Vagina (tissue), 2 donors: ENCODE results near the gene SOHLH1. TPM values are rescaled to one million over a fixed set of nuclear protein-coding genes. Genes with fewer than 3 reads are reported as not detected.

Source experiments
- DNase-seq, 2 donors: peaks; one replicate each; pipeline ENCODE4 v3.0.0-alpha.2; 2017; ENCODE audit errors: extremely low spot score in 2 of 2
- H3K27ac ChIP-seq: fragments of 200-600 bp; sonication (generic); one replicate; pipeline ENCODE4 v1.5.1; 2019
- H3K27me3 ChIP-seq: fragments of 200-600 bp; sonication (generic); one replicate; pipeline ENCODE4 v1.5.1; 2019
- H3K36me3 ChIP-seq, 2 donors: fragments of 200-600 bp; sonication (generic); one replicate each; pipeline ENCODE4 v1.5.1; 2017 to 2019
- H3K4me1 ChIP-seq: fragments of 200-600 bp; sonication (generic); one replicate; pipeline ENCODE4 v1.5.1; 2019
- H3K4me3 ChIP-seq, 2 donors: fragments of 200-600 bp; sonication (generic); 1 replicate in 1 of 2; 2 replicates in 1 of 2; pipeline ENCODE4 v1.5.1; 2016 to 2019
- H3K9me3 ChIP-seq: fragments of 200-600 bp; sonication (generic); one replicate; pipeline ENCODE4 v1.5.1; 2019
- POLR2A ChIP-seq, 2 donors: fragments of 450-650 bp; IDR thresholded peaks; one replicate each; pipeline ENCODE4 v1.6.1; 2017; ENCODE audit warnings: antibody characterized with exemption in 2 of 2, mild to moderate bottlenecking in 2 of 2, moderate library complexity in 2 of 2
- POLR2AphosphoS5 ChIP-seq, 2 donors: sonication (generic); formaldehyde crosslinking; IDR thresholded peaks; one replicate each; pipeline ENCODE4 v1.9.0; 2017; ENCODE audit warnings: antibody characterized with exemption in 2 of 2, mild to moderate bottlenecking in 2 of 2, low read depth in 1 of 2; ENCODE audit not compliant: insufficient read depth in 1 of 2
- intact Hi-C: fragments of 100-400 bp; cut with DNase I; formaldehyde crosslinking; loops from one replicate; pipeline ENCODE4 v1.15.1; 2023
- total RNA-seq: library from RNA; depleted of rRNA; stranded (reverse); fragments of >200 nt; gene quantifications from one replicate; pipeline ENCODE4 v1.2.3, GENCODE V29; 2016
- TF ChIP-seq, protein P1 (sequence below), 3 experiments: fragments of 450-650 bp in 2 of 3; fragments of 200-600 bp in 1 of 3; sonication (generic) in 1 of 3; IDR thresholded peaks; one replicate each; pipeline ENCODE4 v1.5.1; 2017 to 2019; ENCODE audit warnings: antibody characterized with exemption in 3 of 3, mild to moderate bottlenecking in 2 of 3, moderate library complexity in 2 of 3

Gene SOHLH1
- total RNA-seq, 1 donor from 2014 or later = not detected

DNA sequence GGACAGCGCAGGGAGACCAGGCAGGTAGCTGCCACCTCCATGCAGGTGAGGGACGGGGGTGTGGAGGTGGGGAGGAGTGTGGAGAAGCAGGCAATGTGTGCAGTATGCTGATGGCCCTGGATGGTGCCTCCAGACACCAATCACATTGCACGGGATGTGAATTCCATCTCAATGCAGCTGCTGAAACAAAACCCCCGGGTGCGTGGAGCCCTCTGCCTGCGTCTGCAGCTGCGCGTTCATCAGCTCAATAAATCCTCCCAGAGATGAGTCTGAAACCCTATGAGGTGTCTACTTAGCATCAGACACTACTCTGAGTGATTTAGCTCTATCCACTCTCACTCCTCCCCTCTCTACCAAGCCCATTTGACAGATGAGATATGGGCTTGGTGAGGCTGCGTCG lies 10.3 kb downstream of the SOHLH1 start:
- no peak overlapping the region for H3K27ac ChIP-seq
- no peak overlapping the region for H3K4me3 ChIP-seq
- DNase-seq = no peak
- TF ChIP-seq POLR2A (IDR thresholded peaks at IDR 0.05) = no peak
- TF ChIP-seq, protein P1, sequence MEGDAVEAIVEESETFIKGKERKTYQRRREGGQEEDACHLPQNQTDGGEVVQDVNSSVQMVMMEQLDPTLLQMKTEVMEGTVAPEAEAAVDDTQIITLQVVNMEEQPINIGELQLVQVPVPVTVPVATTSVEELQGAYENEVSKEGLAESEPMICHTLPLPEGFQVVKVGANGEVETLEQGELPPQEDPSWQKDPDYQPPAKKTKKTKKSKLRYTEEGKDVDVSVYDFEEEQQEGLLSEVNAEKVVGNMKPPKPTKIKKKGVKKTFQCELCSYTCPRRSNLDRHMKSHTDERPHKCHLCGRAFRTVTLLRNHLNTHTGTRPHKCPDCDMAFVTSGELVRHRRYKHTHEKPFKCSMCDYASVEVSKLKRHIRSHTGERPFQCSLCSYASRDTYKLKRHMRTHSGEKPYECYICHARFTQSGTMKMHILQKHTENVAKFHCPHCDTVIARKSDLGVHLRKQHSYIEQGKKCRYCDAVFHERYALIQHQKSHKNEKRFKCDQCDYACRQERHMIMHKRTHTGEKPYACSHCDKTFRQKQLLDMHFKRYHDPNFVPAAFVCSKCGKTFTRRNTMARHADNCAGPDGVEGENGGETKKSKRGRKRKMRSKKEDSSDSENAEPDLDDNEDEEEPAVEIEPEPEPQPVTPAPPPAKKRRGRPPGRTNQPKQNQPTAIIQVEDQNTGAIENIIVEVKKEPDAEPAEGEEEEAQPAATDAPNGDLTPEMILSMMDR (IDR thresholded peaks at IDR 0.05) = no peak
- no peak for TF ChIP-seq POLR2AphosphoS5 (IDR thresholded peaks at IDR 0.05; ENCODE audit: insufficient read depth in 1 of 2, low read depth in 1 of 2)
- no peaks in the 10 kb centered on the region for H3K4me1 ChIP-seq
- H3K27me3 ChIP-seq = no peaks in the 10 kb centered on the region
- H3K36me3 ChIP-seq = no peaks in the 10 kb centered on the region
- intact Hi-C loops = no loop called here
- H3K9me3 ChIP-seq = no peaks in the 10 kb centered on the region

DNA sequence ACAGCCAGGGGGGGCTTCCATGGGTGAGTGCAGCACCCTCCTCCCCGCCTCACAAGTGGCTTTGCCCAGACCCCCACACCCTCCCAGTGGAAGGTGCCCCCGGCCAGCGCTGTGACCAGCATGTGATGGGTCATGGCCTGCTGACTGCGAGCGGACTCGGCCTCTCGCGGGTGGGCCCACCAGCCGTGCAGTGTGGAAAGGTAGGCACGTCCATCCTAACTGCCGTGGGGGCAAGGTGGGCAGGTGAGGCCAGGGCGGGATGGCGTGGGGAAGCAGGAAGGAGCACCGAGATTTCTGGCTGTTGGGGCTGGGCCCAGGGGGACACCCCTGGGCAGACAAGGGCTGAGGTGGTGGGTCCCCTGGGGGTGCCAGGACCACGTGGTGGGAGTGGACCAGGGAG lies 12.1 kb downstream of the SOHLH1 start:
- Histone ChIP-seq H3K27ac (no peak overlapping the region), H3K36me3 (no peaks in the 10 kb centered on the region), H3K9me3 (no peaks in the 10 kb centered on the region), H3K27me3 (no peaks in the 10 kb centered on the region), H3K4me1 (no peaks in the 10 kb centered on the region), H3K4me3 (no peak overlapping the region)
- intact Hi-C loops = no loop called here
- TF ChIP-seq POLR2AphosphoS5 (IDR thresholded peaks at IDR 0.05; ENCODE audit: insufficient read depth in 1 of 2, low read depth in 1 of 2) (no peak), POLR2A (IDR thresholded peaks at IDR 0.05) (no peak)
- no peak for DNase-seq

DNA sequence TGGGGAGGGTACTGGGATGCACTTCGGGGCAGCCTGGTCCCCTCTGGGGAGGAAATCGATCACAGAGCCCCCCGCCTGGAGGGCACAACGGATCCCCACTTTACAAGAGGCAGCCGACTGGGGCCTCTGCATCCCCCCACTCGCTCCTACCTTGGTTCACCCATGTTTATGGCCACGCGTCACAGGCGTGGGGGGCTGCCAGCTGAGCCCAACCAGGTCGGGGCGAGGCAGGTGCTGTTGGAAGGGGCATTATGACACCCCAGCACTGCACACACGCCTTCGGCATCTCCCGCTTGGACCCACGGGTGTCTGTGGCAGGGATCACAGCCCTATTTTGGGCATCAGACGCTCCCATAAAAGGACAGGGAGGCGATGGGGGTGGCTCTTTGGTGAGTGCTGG lies 14.6 kb downstream of the SOHLH1 start:
- no peak overlapping the region for H3K27ac ChIP-seq
- no peaks in the 10 kb centered on the region for H3K9me3 ChIP-seq
- intact Hi-C loops = no loop called here
- no peaks in the 10 kb centered on the region for H3K4me1 ChIP-seq
- TF ChIP-seq, protein P1 (IDR thresholded peaks at IDR 0.05) = no peak
- TF ChIP-seq POLR2AphosphoS5 (IDR thresholded peaks at IDR 0.05; ENCODE audit: insufficient read depth in 1 of 2, low read depth in 1 of 2) (no peak), POLR2A (IDR thresholded peaks at IDR 0.05) (no peak)
- no peak for DNase-seq
- H3K27me3 ChIP-seq = no peaks in the 10 kb centered on the region
- no peaks in the 10 kb centered on the region for H3K36me3 ChIP-seq
- H3K4me3 ChIP-seq = no peak overlapping the region

DNA sequence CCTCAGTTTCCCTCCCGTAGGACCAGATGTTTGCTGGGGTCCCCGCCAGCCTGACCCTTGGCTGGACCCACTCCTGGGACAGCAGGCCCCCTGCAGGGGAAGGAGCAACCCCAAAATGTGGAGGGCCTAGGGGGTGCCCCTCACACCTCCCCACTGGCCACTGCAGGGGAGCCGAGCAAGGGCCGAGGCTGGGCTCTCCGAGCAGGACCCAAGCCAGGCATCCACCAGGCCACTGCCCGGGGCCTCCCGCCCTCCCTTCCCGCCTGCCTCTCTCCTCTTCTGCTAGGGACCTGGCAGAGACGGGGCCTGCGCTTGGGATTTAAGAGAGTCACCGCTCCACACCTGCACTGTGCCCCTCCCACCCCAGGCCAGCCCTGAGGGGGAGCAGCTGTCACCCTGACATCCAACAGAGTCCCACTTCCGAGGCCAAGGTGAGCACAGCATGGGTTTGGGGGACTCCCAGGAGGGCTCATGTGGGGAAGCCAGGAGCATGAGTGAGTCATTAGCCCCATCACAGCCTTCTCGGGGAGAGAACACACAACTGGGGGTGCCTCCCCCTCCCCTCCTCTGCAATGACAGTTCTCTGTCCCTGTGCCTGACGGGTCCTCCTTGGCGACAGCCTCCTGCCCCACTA lies 15.8 kb downstream of the SOHLH1 start:
- Histone ChIP-seq H3K4me1 (no peaks in the 10 kb centered on the region), H3K36me3 (no peaks in the 10 kb centered on the region), H3K9me3 (no peaks in the 10 kb centered on the region), H3K4me3 (no peak overlapping the region), H3K27me3 (no peaks in the 10 kb centered on the region), H3K27ac (no peak overlapping the region)
- DNase-seq = no peak
- TF ChIP-seq POLR2AphosphoS5 (IDR thresholded peaks at IDR 0.05; ENCODE audit: insufficient read depth in 1 of 2, low read depth in 1 of 2) = no peak
- TF ChIP-seq, protein P1 (IDR thresholded peaks at IDR 0.05) = no peak
- TF ChIP-seq POLR2A (IDR thresholded peaks at IDR 0.05) = no peak
- intact Hi-C loops = no loop called here

DNA sequence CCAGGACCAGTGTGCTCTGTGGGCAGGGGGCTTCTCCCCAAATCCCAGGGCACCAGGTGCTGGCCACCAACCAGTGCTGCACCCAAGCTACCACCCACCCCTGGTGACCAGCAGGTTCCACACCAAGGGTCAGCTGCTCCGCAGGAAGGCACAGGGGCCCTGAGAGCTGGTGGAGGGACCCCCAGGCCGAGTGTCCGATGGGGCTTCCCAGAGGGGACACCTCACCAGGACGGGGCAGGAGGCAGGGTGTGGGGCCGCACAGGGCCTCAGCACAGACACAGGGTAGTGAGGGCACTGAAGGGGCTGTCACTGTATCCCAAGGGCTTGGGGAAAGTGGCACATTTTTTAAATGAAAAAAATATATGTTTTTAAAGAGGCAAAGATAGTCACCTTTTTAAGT lies 18.1 kb downstream of the SOHLH1 start:
- intact Hi-C loops = no loop called here
- no peaks in the 10 kb centered on the region for H3K27me3 ChIP-seq

More for the DNA sequence above, 18.1 kb downstream of the SOHLH1 start:
- no peaks in the 10 kb centered on the region for H3K4me1 ChIP-seq
- no peak for DNase-seq
- H3K27ac ChIP-seq = no peak overlapping the region
- no peaks in the 10 kb centered on the region for H3K36me3 ChIP-seq
- H3K4me3 ChIP-seq = no peak overlapping the region
- TF ChIP-seq POLR2A (IDR thresholded peaks at IDR 0.05) = no peak
- TF ChIP-seq, protein P1 (IDR thresholded peaks at IDR 0.05) = no peak
- TF ChIP-seq POLR2AphosphoS5 (IDR thresholded peaks at IDR 0.05; ENCODE audit: insufficient read depth in 1 of 2, low read depth in 1 of 2) = no peak
- H3K9me3 ChIP-seq = no peaks in the 10 kb centered on the region
